ENCODE data around the gene IRF2BP1.

Gene IRF2BP1

GRCh38 chr19:45862271-45862563 is 23.7 kb downstream of the IRF2BP1 start:
- DNase-seq: no peak

GRCh38 chr19:45860359-45861259 is 25.3 kb downstream of the IRF2BP1 start:
- DNase-seq: no peak

- DNase-seq: no peak
Observed at GRCh38 chr19:45854167-45854778, 31.7 kb downstream of the IRF2BP1 start.

GRCh38 chr19:45852983-45853382 is 33.0 kb downstream of the IRF2BP1 start:
- DNase-seq: no peak

GRCh38 chr19:45852145-45852750 is 33.7 kb downstream of the IRF2BP1 start:
- DNase-seq: peak; percentile 61

GRCh38 chr19:45848922-45849321 is 37.0 kb downstream of the IRF2BP1 start:
- no peak for DNase-seq

GRCh38 chr19:45847663-45848062 is 38.3 kb downstream of the IRF2BP1 start:
- DNase-seq: no peak

- no peak for DNase-seq
Observed at GRCh38 chr19:45842198-45842597, 43.7 kb downstream of the IRF2BP1 start.

- DNase-seq: no peak
Observed at GRCh38 chr19:45834970-45835369, 51.0 kb downstream of the IRF2BP1 start.
